GM12878 (cell line): ENCODE data around the gene PARP8. TPM values are rescaled to one million over a fixed set of nuclear protein-coding genes. Genes with fewer than 3 reads are reported as not detected.

ENCODE experiments used
- BHLHE40 ChIP-seq, 2 experiments: fragments of 450-650 bp in 1 of 2; IDR thresholded peaks; 2 replicates each; pipeline ENCODE4 v1.6.1; 2011 to 2017; ENCODE audit warnings: low read depth in 2 of 2, borderline replicate concordance in 1 of 2, improper control_type of control experiment in 1 of 2, low read length in 1 of 2, mild to moderate bottlenecking in 1 of 2
- CBX5 ChIP-seq: sonication (generic); IDR thresholded peaks from 2 replicates; pipeline ENCODE4 v1.6.1; 2016; ENCODE audit warnings: low read depth, moderate library complexity, mild to moderate bottlenecking, inconsistent platforms
- CTCF ChIP-seq, 3 experiments: IDR thresholded peaks in 2 of 3; conservative IDR thresholded peaks in 1 of 3; 2 replicates each; pipeline ENCODE4 v1.5.1; 2011; ENCODE audit warnings: low read depth in 3 of 3, low read length in 3 of 3, mild to moderate bottlenecking in 3 of 3, control low read depth in 2 of 3, moderate library complexity in 2 of 3, inconsistent platforms in 1 of 3, mixed read lengths in 1 of 3; ENCODE audit not compliant: control insufficient read depth in 2 of 3, insufficient read depth in 1 of 3; ENCODE audit errors: extremely low read depth in 1 of 3
- E2F4 ChIP-seq: IDR thresholded peaks from 2 replicates; pipeline ENCODE4 v1.6.1; 2012; ENCODE audit warnings: low read depth, low read length, improper control_type of control experiment
- GATAD2B ChIP-seq: fragments of 450-650 bp; conservative IDR thresholded peaks from 2 replicates; pipeline ENCODE4 v1.6.1; 2017; ENCODE audit warnings: low read depth, mild to moderate bottlenecking, moderate library complexity
- IKZF1 ChIP-seq: fragments of 450-650 bp; conservative IDR thresholded peaks from 2 replicates; pipeline ENCODE4 v1.6.1; 2017; ENCODE audit warnings: antibody characterized with exemption, mild to moderate bottlenecking
- IKZF2 ChIP-seq, 2 experiments: fragments of 450-650 bp; IDR thresholded peaks; 2 replicates each; pipeline ENCODE4 v1.6.1; 2017; ENCODE audit warnings: mild to moderate bottlenecking in 2 of 2, moderate library complexity in 2 of 2
- MEF2A ChIP-seq: IDR thresholded peaks from 2 replicates; pipeline ENCODE4 v1.6.1; 2011; ENCODE audit warnings: low read depth, mild to moderate bottlenecking, low read length, moderate library complexity; ENCODE audit not compliant: insufficient read depth
- MYB ChIP-seq: fragments of 150-350 bp; IDR thresholded peaks from 2 replicates; pipeline ENCODE4 v1.6.1; 2014; ENCODE audit warnings: mild to moderate bottlenecking, low read depth, low read length, borderline replicate concordance
- NR2F1 ChIP-seq: fragments of 450-650 bp; conservative IDR thresholded peaks from 2 replicates; pipeline ENCODE4 v1.6.1; 2017; ENCODE audit warnings: mild to moderate bottlenecking
- RAD21 ChIP-seq: IDR thresholded peaks from 2 replicates; pipeline ENCODE4 v1.6.1; 2011; ENCODE audit warnings: mild to moderate bottlenecking, low read depth, low read length, moderate library complexity; ENCODE audit not compliant: insufficient read depth
- SIN3A ChIP-seq: IDR thresholded peaks from 2 replicates; pipeline ENCODE4 v1.6.1; 2012; ENCODE audit warnings: low read depth, low read length, improper control_type of control experiment
- SRF ChIP-seq, 2 experiments: IDR thresholded peaks; 2 replicates each; pipeline ENCODE4 v1.6.1; 2011; ENCODE audit warnings: low read depth in 2 of 2, low read length in 2 of 2, mild to moderate bottlenecking in 1 of 2, moderate library complexity in 1 of 2
- TCF3 ChIP-seq: IDR thresholded peaks from 2 replicates; pipeline ENCODE4 v1.6.1; 2012; ENCODE audit warnings: low read depth, mild to moderate bottlenecking, low read length, borderline replicate concordance; ENCODE audit not compliant: insufficient read depth
- ZNF217 ChIP-seq: fragments of 450-650 bp; IDR thresholded peaks from 2 replicates; pipeline ENCODE4 v1.6.1; 2017; ENCODE audit warnings: antibody characterized with exemption, mild to moderate bottlenecking
- polyA plus RNA-seq, 11 experiments: library from polyadenylated mRNA; depleted of rRNA in 4 of 11; unstranded in 6 of 11; stranded (reverse) in 5 of 11; fragments of >200 nt; fragmentation: Nextera tagmentation in 4 of 11; fragmentation: Illumina TruSeq in 1 of 11; extraction: Ambion mirVana in 4 of 11; extraction: Trizol in 1 of 11; gene quantifications; 1 replicate in 1 of 11; 2 replicates in 10 of 11; pipeline versions ENCODE4 v1.2.1 to v1.2.3, GENCODE V29; 2011 to 2016; ENCODE audit warnings: inconsistent platforms in 2 of 11, missing spikeins in 2 of 11, low read depth in 1 of 11
- total RNA-seq, 4 experiments: library from RNA; depleted of rRNA in 3 of 4; stranded (reverse); fragments of >200 nt in 3 of 4; fragmentation: Illumina TruSeq in 1 of 4; extraction: Trizol in 1 of 4; gene quantifications; 2 replicates each; pipeline versions ENCODE4 v1.2.1 to v1.2.3, GENCODE V29; 2013 to 2021
- TF ChIP-seq, protein P1 (sequence below): fragments of 450-650 bp; IDR thresholded peaks from 2 replicates; pipeline ENCODE4 v1.6.1; 2017; ENCODE audit warnings: mild to moderate bottlenecking, moderate library complexity
- TF ChIP-seq, protein P2 (sequence below): fragments of 150-350 bp; IDR thresholded peaks from 2 replicates; pipeline ENCODE4 v1.6.1; 2016; ENCODE audit warnings: low read depth, low read length
- TF ChIP-seq, protein P3 (sequence below): fragments of 450-650 bp; IDR thresholded peaks from 2 replicates; pipeline ENCODE4 v1.6.1; 2017; ENCODE audit warnings: mild to moderate bottlenecking

Gene PARP8
- total and polyA plus RNA-seq, 10 of the 15 experiments (the other 5 are each of a cell fraction or from before 2014, with no cell fraction given): 9.1 to 65.2 (median 20.6) TPM

DNA sequence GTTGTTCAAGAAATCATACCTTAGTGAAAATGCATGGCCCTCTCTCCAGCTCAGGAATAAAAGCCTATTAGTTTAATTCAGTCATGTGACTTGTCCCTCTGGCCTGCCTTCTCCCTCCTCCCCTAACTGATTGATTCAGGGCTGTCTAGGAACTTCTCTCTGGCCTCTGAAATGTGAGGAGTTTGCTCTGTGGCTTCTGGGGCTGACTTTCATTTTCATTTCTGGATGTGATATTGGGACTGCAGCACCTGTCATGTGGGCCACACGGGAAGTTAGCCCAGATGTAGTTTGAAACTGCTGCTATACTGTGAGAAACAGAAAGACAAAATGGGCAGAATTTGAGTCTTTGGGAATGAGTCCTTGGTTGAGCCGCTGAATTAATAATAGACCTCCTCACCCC is 44.8 kb downstream of the PARP8 start (continued):
- TF ChIP-seq, protein P1, sequence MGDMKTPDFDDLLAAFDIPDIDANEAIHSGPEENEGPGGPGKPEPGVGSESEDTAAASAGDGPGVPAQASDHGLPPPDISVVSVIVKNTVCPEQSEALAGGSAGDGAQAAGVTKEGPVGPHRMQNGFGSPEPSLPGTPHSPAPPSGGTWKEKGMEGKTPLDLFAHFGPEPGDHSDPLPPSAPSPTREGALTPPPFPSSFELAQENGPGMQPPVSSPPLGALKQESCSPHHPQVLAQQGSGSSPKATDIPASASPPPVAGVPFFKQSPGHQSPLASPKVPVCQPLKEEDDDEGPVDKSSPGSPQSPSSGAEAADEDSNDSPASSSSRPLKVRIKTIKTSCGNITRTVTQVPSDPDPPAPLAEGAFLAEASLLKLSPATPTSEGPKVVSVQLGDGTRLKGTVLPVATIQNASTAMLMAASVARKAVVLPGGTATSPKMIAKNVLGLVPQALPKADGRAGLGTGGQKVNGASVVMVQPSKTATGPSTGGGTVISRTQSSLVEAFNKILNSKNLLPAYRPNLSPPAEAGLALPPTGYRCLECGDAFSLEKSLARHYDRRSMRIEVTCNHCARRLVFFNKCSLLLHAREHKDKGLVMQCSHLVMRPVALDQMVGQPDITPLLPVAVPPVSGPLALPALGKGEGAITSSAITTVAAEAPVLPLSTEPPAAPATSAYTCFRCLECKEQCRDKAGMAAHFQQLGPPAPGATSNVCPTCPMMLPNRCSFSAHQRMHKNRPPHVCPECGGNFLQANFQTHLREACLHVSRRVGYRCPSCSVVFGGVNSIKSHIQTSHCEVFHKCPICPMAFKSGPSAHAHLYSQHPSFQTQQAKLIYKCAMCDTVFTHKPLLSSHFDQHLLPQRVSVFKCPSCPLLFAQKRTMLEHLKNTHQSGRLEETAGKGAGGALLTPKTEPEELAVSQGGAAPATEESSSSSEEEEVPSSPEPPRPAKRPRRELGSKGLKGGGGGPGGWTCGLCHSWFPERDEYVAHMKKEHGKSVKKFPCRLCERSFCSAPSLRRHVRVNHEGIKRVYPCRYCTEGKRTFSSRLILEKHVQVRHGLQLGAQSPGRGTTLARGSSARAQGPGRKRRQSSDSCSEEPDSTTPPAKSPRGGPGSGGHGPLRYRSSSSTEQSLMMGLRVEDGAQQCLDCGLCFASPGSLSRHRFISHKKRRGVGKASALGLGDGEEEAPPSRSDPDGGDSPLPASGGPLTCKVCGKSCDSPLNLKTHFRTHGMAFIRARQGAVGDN: no peak
- TF ChIP-seq SRF (IDR thresholded peaks at IDR 0.05; ENCODE audit: low read depth in 2 of 2, low read length in 2 of 2): no peak
- TF ChIP-seq TCF3: peak; percentile 64; the same call in 1 of the 2 replicates
- TF ChIP-seq ZNF217: no peak
- TF ChIP-seq, protein P2, sequence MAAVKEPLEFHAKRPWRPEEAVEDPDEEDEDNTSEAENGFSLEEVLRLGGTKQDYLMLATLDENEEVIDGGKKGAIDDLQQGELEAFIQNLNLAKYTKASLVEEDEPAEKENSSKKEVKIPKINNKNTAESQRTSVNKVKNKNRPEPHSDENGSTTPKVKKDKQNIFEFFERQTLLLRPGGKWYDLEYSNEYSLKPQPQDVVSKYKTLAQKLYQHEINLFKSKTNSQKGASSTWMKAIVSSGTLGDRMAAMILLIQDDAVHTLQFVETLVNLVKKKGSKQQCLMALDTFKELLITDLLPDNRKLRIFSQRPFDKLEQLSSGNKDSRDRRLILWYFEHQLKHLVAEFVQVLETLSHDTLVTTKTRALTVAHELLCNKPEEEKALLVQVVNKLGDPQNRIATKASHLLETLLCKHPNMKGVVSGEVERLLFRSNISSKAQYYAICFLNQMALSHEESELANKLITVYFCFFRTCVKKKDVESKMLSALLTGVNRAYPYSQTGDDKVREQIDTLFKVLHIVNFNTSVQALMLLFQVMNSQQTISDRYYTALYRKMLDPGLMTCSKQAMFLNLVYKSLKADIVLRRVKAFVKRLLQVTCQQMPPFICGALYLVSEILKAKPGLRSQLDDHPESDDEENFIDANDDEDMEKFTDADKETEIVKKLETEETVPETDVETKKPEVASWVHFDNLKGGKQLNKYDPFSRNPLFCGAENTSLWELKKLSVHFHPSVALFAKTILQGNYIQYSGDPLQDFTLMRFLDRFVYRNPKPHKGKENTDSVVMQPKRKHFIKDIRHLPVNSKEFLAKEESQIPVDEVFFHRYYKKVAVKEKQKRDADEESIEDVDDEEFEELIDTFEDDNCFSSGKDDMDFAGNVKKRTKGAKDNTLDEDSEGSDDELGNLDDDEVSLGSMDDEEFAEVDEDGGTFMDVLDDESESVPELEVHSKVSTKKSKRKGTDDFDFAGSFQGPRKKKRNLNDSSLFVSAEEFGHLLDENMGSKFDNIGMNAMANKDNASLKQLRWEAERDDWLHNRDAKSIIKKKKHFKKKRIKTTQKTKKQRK: no peak
- TF ChIP-seq, protein P3, sequence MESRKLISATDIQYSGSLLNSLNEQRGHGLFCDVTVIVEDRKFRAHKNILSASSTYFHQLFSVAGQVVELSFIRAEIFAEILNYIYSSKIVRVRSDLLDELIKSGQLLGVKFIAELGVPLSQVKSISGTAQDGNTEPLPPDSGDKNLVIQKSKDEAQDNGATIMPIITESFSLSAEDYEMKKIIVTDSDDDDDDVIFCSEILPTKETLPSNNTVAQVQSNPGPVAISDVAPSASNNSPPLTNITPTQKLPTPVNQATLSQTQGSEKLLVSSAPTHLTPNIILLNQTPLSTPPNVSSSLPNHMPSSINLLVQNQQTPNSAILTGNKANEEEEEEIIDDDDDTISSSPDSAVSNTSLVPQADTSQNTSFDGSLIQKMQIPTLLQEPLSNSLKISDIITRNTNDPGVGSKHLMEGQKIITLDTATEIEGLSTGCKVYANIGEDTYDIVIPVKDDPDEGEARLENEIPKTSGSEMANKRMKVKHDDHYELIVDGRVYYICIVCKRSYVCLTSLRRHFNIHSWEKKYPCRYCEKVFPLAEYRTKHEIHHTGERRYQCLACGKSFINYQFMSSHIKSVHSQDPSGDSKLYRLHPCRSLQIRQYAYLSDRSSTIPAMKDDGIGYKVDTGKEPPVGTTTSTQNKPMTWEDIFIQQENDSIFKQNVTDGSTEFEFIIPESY: no peak
- TF ChIP-seq BHLHE40 (IDR thresholded peaks at IDR 0.05; ENCODE audit: borderline replicate concordance in 1 of 2, low read depth in 2 of 2, low read length in 1 of 2): peak; percentile 52 to 65; a peak in 2 of 4 replicates
- TF ChIP-seq CTCF (IDR thresholded peaks at IDR 0.05 in 2 of 3, conservative IDR thresholded peaks at IDR 0.05 in 1 of 3; ENCODE audit: control insufficient read depth in 2 of 3, extremely low read depth in 1 of 3, insufficient read depth in 1 of 3, low read depth in 3 of 3, low read length in 3 of 3): no peak
- 0 out of 2 replicates have a peak, but pooled peaks have one; percentile 75 for TF ChIP-seq CBX5
- TF ChIP-seq RAD21: no peak
- no peak; the same call in 1 of the 2 replicates for TF ChIP-seq SIN3A
- peak; percentile 83 for TF ChIP-seq IKZF1
- TF ChIP-seq MYB: no peak
- no peak for TF ChIP-seq GATAD2B
- no peak for TF ChIP-seq E2F4
- no peak for TF ChIP-seq NR2F1
- no peak for TF ChIP-seq MEF2A
- peak; percentile 83 to 84; a peak in 3 of 4 replicates for TF ChIP-seq IKZF2 (IDR thresholded peaks at IDR 0.05)
